SKM-1 treated with dmso at 0.1 percent for 144 hours (cell line): ENCODE measurements around the gene PTPA.
"Not testable (repeated sequence)": the region's sequence is repeated elsewhere in the genome, so short reads cannot be mapped to it uniquely, and the experiment has no call there.

ENCODE experiments used
- DNase-seq: peaks from one replicate; lab custom pipeline; 2025; ENCODE audit not compliant: unreplicated experiment; lab: John Stamatoyannopoulos, UW

Gene PTPA

DNA sequence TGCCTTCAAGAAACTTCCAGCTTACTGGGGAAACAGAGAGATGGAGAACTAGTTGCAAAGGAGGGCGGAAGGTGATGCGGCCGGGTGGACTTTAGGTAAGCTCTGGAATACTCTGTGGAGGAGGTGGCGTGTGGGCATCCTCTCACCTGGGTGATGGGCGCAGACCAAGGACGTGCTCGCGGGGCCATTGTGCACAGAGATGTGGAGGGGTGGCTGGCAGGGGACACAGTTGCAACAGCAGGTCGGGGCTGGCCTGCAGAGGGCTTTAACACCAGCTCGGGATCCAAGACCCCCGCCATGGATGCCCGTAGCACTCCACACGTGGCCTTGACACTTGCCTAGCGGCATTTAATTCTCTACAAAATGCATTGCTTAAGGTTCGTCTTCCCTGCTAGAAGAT, 40.3 kb downstream of the PTPA start:
- no peak for DNase-seq

DNA sequence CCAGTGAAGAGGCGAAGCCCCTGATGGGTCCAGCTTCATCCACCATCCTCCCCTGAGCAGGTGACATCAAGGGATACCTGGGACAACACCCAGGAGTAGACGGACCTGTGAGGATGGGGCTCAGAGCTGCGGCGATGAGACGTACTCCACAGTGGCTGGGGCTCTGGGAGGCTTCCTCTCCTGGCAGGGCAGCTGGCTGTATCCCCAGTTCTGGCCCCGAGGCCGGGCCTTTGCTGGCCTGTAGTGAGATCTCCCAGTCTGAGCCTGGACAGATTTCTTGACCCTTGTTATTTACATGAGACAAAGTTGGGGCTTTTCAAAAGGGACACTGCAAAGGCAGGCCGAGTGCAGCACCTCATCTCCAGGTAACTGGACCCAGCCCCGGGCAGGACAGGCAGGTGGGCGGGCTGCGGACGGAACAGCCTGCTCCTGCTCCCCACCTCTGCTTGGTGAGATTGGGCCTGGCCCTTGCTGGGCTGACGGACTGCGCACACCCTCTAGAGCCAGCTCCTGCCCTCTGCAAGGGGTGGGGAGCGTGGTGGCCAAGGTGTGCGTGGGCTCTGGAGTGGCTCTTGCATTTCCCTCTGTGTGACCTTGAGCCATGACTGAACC, 43.8 kb downstream of the PTPA start:
- no peak for DNase-seq

DNA sequence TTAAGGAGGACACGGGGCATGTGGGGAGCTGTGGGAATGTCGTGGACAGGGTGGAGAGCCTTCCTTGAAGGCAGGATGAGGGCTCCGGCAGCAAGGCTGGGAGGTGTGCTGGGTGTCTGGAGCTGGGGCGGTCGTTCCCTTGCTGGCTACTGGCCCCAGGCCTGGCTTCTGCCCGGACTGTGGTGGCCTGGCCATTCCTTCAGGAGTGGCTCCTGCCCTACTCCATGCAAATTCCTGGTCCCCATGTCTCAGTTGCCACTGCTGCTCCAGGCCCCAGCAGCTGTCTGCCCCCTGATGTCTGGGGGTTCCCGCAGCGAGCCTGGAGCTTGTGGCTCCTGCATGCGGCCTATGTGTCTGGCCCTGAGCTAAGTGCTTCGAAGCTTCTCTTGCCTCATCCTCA, 44.9 kb downstream of the PTPA start:
- no peak for DNase-seq

DNA sequence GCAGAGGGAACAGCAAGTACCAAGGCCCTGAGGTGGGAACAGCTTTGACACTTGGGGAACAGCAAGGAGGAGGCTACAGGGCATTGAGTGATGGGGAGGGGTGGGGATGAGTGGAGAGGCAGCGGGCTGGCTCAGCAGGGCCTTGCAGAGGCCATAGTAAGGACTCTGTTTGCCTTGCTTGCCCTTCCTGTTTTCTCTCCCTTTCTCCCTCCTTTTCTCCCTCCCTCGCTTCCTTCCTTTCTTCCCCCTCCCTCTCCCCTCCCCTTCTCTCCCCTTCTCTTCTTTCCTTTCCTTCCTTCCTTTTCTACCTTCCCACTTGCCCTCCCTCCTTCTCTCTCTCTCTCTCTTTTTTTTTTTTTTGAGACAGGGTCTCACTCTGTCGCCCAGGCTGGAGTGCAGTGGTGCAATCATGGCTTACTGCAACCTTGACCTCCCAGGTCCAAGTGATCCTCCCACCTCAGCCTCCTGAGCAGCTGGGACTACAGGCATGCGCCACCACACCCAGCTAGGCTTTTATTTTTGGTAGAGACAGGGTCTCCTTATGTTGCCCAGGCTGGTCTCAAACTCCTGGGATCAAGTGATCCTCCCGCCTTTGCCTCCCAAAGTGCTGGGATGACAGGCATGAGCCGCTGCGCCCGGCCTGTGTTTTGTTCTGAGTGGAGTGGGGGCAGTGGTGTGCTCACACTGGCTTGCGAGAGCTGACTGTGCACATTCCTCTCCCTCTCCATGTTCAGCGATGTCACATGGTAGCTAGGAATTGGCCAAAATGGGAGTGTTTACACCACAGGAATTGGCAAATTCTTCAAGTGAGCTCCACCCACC, 49.7 kb downstream of the PTPA start:
- DNase-seq, result no peak

DNA sequence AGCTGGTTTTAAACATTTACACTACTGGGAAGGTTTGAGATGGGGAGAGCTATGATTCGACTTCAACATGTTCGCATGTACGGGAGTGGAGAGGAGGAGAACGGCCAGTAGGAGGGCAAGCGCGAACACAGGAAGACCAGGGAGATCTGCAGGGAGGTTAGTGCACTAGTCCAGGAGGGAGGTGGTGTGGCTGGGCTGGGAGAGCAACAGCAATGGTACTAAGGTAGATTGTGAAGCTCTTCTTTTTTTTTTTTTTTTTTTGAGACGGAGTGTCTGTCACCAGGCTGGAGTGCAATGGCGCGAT, 50.3 kb downstream of the PTPA start:
- no peak for DNase-seq

DNA sequence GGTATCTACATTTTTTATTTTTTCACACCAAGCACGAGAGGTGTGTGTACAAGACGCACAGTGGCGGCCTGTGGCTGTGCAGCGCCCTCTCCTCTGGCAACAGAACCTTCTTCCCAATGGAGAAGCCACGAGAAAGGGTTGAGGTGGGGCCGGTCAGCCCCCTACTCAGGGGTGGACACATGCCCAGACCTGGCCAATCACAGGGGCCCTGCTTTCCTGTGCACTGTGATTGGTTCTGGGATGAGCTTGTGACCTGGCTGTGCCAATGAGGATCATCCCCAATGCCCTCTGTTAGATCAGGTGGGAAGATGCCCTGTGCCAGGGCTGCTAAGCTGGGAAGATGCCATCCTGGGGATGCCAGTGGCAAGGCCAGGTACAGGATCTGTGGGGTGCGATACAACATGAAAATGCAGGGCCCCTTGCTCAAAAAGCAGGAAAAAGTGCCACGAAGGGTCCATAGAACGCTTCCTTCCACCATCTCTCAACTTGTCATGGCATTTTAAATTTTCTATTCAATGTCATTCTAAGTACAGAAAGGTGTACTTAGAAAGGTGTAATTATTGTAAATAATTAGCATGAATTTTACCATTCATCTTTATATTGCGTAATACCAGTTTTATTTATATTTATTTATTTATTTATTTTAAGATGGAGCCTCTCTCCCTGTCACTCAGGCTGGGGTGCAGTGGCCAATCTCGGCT, 51.4 kb downstream of the PTPA start:
- DNase-seq, result no peak

DNA sequence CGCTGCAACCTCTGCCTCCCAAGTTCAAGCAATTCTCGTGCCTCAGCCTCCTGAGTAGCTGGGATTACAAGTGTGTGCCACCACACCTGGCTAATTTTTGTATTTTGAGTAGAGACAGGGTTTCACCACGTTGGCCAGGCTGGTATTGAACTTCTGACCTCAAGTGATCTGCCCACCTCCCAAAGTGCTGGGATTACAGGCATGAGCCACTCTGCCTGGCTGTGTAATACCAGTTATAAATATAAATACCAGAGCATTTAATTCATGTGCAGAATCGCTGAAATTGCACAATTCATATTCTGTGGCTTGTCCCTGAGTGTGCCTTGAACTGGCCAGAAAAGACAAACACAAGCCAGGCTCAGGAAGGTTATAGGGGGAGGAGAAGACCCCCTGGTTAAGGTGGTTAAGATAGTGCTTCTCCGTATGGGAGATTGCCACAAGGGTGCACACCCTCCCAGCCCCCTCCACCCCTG, 52.0 kb downstream of the PTPA start:
- DNase-seq, result not testable (repeated sequence)

DNA sequence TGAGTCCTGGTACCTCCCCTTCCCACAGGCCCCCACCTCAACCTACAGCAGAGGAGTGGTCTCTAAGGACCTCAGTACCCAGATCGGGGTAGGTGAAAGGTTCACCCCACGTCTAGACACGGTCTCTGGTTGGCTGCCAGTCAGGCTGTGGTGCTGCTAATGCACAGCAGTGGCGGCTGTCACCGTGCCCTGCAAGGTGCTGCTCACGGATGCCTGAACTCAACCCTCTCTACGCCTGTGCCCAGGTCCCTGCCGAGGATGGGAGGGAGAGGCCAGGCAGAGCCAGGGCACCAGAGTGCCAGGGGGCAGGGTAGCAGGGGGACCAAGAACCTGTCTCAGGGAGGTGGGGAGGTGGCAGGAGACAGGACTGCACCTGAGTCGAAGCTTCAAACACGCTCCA, 52.5 kb downstream of the PTPA start:
- no peak for DNase-seq

DNA sequence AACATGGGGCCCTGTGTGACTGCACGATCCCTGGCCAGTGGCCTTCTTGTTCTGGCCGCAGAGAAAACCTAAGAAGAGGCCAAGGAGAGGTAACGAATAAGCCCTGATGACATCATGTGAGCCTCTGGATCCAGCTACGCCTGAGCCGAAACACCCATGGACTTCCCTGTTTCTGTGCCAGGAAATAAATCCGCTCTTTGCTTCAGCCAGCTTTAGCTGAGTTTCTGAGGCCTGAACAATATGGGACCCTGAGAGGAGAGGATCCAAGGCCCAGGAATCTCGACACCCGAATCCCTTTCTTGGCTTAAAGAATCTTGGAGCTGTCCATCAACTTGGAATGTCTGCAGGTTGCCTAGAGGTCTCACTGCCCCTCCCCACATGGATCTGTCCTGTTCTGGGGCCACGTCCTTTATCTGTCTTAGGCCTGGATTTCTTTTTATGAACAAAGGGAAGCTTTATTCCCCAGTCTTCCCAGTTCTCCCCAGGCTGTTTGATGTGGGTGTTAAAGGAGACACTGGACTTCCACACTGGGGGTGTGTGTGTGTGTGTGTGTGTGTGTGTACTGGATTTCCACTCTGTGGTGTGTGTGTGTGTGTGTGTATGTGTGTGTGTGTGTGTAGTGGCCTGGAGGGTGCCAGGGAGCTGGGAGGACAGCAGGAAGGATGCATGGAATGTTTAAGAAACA, 53.2 kb downstream of the PTPA start:
- DNase-seq, result no peak

DNA sequence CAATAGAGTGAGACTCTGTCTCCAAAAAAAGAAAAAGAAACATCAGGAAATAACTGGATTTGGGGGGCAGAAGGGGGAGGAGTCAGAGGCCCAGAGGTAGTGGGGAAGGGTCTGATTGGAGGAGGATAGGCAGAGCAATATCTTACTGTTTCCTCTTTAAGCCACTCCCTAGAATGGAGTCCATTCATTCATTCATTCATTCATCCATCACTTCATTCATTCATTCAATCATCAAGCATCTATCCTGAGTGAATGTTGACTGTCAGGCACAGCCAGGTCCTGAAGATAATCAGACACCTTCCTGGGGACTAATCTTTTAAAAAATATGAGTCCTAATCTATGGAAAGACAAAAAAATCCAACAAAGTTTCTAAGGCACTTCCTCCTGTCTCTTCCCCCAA, 54.0 kb downstream of the PTPA start:
- DNase-seq, result no peak

DNA sequence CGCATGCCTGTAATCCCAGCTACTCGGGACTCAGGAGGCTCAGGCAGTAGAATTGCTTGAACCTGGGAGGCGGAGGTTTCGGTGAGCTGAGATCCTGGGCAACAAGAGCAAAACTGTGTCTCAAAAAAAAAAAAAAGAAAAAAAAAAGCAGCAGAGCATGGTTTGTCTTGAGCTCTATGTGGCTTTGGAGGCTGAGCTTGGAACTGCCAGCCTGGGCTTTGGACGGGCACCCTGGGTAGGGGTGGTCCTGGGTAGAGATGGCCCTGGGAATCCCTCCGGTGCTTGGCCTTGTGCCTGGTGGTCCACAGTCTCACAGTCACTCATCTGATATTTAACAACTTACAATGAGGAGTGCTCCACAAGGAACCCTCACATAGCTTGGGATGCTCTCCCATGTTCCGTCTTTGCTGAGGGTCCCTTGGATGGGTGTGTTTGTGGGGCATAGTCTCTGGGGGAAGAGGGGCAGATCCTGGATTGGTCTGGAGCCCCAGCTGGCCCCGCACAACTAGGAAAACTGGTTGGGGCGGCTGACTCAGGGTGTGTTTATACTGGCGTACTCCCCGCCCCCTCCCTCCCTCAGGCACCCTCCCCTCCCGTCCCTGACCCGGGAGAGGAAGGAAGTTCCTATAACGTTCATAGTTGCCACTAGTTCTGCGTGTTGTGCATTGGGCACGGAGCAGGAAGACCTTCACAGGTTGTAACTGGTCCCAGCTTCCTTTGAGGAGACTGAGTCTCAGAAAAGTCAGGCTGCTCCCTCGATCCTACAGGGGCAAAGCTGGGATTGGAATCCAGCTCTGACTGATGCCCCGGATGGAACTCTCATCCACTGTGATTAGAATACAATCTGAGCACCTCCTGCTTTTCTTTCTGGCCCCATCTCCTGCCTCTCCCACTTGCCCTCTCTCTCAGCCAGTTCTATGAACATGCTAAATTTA, 55.7 kb downstream of the PTPA start:
- peak; percentile 62 for DNase-seq

DNA sequence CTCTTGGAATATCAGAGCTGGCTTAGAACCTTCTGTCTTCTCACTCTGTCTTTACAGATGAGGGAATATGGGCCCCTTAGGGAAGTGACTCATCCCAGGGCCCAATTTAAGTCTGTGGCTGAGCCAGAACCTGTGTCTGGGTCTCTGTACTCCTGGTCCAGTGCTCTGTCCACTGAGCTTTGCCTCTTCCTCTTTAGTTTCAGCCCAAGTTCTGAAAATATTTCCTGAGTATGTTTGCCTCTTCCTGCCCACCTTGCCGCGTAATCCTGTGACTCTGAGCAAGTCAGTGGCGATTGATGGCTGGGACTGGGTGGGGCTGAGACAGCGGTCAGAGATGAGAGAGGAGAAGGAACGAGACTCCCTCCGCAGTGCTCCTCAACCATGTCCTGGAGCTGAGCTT, 59.0 kb downstream of the PTPA start:
- peak; percentile 22 for DNase-seq

DNA sequence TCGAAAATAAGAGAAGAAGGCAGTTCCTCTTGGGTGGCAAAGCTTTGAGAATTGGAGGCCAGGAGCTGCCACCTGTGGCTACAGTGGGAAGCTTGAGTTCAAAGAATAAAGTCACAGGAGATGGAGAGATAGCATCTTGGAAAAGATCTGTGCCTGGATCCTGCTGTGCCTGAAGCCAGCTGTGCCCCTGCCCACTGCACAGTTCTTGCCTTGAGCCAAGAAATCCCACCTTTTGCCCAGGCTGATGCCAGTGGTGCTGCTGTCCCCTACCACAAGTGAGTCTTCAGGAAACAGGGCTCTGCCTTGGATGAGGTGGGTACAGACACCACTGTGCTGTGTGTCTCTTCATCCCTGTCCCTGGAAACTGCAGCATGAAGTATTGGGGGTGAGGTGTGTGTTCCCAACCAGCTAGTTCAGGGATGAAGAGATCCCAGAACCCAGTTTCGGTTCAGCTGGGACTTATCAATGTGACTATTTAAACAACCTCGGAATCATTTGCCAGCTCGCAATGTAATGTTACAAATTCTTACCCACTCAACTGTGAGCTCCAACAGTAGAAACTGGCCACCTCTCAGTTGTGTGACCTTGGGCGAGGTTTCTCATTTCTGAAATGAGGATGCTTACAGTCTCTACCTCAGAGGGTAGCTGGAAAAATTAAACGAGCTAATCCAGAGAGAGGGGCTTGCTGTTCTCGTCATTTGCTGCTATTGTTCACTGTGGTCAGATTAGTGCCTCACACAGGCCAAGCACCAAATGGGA, 61.0 kb downstream of the PTPA start:
- no peak for DNase-seq

DNA sequence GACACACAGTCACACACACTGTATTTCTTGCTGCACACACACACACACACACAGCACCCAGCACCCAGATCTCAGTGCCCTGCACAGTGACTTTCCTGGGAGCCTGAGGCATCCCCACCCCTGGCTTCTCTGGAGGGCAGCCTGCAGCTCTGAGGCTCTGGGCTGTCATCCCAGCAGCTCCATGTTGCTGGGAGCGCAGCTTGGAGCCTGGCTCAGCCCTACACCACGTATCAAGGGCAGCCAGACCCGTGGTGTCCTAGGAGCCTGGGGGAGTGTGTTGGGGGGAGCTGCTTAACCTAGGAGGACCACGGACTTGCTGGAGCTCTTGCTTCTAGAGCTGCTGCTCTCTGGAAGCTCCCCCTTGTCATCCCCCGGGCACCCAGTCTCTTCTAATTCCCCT, 61.6 kb downstream of the PTPA start:
- no peak for DNase-seq

DNA sequence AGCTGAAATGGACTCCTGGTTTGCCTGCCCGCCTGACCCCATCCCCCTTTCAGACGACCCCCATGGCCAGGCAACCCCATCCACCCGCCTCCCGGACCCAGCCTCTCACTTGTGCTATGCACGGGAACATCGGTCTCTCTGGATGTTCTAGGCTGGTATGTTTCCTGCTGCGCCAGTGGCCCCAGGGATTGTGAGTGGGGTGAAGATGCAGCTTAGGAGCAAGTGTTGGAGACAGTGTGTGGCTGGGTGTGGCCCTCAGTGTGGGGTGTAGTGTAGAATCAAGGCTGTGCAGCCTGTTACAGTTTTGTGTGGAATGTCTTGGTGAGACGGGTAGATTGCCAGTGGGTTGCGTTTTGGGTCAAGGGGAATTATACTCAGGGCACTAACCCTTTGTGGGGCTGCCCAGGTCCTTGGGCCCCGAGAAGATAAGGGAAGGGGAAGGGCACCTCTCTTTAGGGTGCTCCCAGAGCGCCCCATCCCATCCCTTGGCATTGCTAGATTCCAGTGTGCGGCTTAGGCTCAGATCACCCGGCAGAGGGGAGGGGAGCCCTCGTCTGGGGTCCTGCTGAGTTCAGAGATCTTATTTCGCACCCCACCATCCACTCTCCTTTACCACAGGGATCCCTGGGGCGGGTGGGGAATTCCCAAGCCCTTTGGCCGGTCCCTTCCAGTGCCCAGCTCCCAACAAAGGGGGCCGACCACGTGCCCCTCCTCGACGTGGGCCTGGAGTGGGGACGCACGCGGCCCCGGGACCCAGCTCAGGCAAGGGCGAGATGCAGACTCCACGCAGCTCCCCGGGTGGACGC, 62.3 kb downstream of the PTPA start:
- DNase-seq, result no peak

DNA sequence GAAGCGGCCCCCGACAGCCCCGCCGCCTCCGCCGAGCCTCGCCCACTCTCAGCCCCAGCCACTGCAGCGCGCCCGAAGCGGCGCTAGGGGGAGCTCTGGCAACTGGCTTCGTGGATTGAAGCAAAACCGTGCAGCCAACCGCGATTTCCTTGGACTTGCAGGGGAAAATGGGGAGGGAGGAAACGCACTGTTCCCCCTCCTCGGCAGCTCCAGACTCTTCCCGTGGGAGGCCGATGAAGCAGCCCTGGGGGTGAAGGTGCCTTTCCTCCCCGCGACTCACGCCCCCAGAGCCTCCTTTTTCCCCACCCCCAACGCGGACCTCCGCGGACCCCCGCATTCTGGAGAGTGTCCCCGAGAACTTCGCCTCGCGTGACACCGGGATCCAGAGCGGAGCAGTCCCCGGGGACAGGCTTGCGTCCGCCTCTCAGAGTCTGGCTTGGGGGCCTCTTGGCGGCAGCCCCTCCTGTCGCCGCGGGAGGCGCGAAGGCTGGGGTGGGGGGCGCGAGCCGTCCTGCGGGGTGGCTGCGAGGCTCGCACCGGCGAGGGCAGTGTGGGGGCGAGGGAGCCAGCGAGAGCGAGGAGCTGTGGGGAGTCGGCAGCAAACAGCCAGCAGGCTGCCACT, 63.0 kb downstream of the PTPA start:
- DNase-seq, result peak; percentile 57

DNA sequence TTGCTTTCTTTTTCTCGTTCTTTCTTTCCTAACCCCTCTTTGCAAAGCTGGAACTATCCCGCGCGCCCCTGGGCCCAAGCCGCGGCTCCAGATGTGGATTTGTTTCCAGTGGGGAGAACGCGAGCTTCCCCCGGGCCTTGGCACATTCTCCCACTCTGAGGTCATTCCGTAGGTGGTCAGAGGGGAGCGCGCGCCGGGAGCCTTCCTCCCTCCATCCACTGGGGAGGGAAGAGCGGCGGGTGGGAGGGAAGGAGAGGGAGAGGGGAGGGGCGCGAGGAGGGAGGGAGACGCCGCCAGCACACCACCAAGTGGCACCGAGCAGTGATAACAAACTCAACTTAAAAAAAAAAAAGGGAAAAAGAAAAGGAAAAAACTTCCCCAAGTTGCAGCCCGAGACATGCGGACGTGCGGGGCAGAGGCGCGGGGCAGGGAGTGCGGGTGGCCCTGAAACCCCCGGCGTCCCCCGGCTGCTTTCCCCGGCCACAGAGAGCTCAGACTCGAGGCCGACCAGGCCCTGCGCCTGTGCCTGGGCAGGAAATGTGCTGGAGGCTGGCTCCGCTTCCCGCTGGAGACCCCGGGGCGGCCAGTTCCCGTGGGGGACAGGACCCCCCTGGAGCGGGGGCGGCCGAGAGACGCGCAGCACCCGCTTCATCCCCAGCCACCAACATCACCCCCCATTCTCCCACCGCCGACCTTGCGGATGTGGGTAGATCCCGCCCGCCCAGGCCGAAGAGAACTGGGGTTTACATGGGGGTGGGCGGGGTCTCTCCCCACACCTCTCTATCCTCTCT, 63.7 kb downstream of the PTPA start:
- no peak for DNase-seq

DNA sequence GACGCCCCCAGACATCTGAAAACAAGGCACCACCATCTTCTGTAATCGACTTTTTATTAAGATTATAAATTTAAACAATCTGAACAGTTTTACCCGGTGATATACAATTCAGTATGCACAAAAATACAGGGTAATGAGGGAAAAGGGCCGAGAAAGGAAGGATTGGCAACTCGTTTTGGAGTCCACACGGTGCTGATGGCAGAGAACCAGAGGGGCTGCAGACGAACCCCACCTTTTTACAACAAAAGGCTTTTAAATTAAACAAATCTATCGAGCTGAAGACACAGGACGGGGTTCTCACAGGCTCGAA, 64.3 kb downstream of the PTPA start:
- DNase-seq, result no peak
